GM12878 (cell line): ENCODE data around the gene RFX3. TPM values are rescaled to one million over a fixed set of nuclear protein-coding genes. Genes with fewer than 3 reads are reported as not detected.
A peak's percentile ranks its signal among the peaks of the same experiment; 100 is the strongest.

Experiments used
- ATAC-seq: fragments of 200-7000 bp; cut with Tn5 transposase; 3 replicates; pipeline ENCODE4 v1.9.1; 2020; ENCODE audit warnings: mild to moderate bottlenecking, moderate library complexity
- BruUV-seq: library from RNA; stranded (reverse); fragments of 400-500 nt; replicated peaks from 2 replicates; lab custom pipeline; 2021; lab: Mats Ljungman, UMichigan
- CTCF ChIA-PET: fragments of 300-600 bp; sonication (Branson Sonifier 250); formaldehyde crosslinking; extraction: SDS; loops from one replicate; lab custom pipeline; 2021; ENCODE audit warnings: inconsistent platforms; lab: Yijun Ruan, JAX
- POLR2A ChIA-PET: fragments of 350-600 bp; formaldehyde crosslinking; extraction: SDS; loops from one replicate; lab custom pipeline; 2021; ENCODE audit warnings: inconsistent platforms; lab: Charles Lee
- RAD21 ChIA-PET: fragments of 300-600 bp; sonication (Branson Sonifier 250); formaldehyde crosslinking; loops from one replicate; lab custom pipeline; 2023; ENCODE audit warnings: antibody characterized with exemption; ENCODE audit not compliant: unreplicated experiment; lab: Charles Lee
- SMC1A ChIA-PET: fragments of 300-600 bp; sonication (Branson Sonifier 250); formaldehyde crosslinking; loops from one replicate; lab custom pipeline; 2023; ENCODE audit not compliant: unreplicated experiment, uncharacterized antibody; lab: Charles Lee
- DNase-seq: peaks from one replicate; pipeline ENCODE4 v3.0.0-alpha.2; 2011; ENCODE audit warnings: low read depth, low spot score
- FAIRE-seq: peaks from 3 replicates; lab custom pipeline; 2011; peaks lifted over from hg19 to GRCh38; lab: Jason Lieb, UNC
- H2AFZ ChIP-seq: 2 replicates; pipeline ENCODE4 v1.6.0; 2011; ENCODE audit warnings: low read depth, low read length, control low read depth; ENCODE audit not compliant: control insufficient read depth
- H3K27ac ChIP-seq: 2 replicates; pipeline ENCODE4 v1.5.1; 2011; ENCODE audit warnings: control low read depth; ENCODE audit not compliant: control insufficient read depth, insufficient read depth
- H3K27me3 ChIP-seq, 2 experiments: replicated peaks in 1 of 2; 2 replicates each; pipeline versions ENCODE4 v1.6.0 to v1.6.1; 2011; ENCODE audit warnings: low read length in 1 of 2; ENCODE audit not compliant: control insufficient read depth in 2 of 2, insufficient read depth in 2 of 2
- H3K36me3 ChIP-seq, 2 experiments: 2 replicates each; pipeline ENCODE4 v1.5.1; 2011; ENCODE audit warnings: low read length in 1 of 2; ENCODE audit not compliant: control insufficient read depth in 2 of 2, insufficient read depth in 2 of 2
- H3K4me1 ChIP-seq: 2 replicates; pipeline ENCODE4 v1.6.1; 2011; ENCODE audit warnings: mild to moderate bottlenecking, low read length, moderate library complexity, mixed read lengths; ENCODE audit not compliant: control insufficient read depth, insufficient read depth
- H3K4me2 ChIP-seq: 2 replicates; pipeline ENCODE4 v1.6.0; 2011; ENCODE audit warnings: control low read depth; ENCODE audit not compliant: control insufficient read depth, insufficient read depth
- H3K4me3 ChIP-seq: fragments of 200-600 bp; sonication (generic); 2 replicates; pipeline ENCODE4 v1.5.1; 2016
- H3K79me2 ChIP-seq: 2 replicates; pipeline ENCODE4 v1.6.0; 2011; ENCODE audit warnings: low read length; ENCODE audit not compliant: control insufficient read depth, insufficient read depth
- H3K9ac ChIP-seq: 2 replicates; pipeline ENCODE4 v1.8.0; 2011; ENCODE audit warnings: low read length, control low read depth, mixed read lengths; ENCODE audit not compliant: control insufficient read depth, insufficient read depth
- H3K9me3 ChIP-seq: replicated peaks from 3 replicates; pipeline ENCODE4 v1.5.1; 2011; ENCODE audit warnings: mild to moderate bottlenecking, low read length; ENCODE audit not compliant: control insufficient read depth, insufficient read depth
- H4K20me1 ChIP-seq: 2 replicates; pipeline ENCODE4 v1.6.0; 2011; ENCODE audit not compliant: control insufficient read depth, insufficient read depth
- BMI1 ChIP-seq: fragments of 450-650 bp; IDR thresholded peaks from 2 replicates; pipeline ENCODE4 v1.6.1; 2016; ENCODE audit warnings: mild to moderate bottlenecking, moderate library complexity, borderline replicate concordance
- CBFB ChIP-seq: IDR thresholded peaks from 2 replicates; pipeline ENCODE4 v1.6.1; 2016; ENCODE audit warnings: antibody characterized with exemption, low read depth
- EP300 ChIP-seq, 2 experiments: fragments of 150-350 bp in 1 of 2; IDR thresholded peaks; 2 replicates each; pipeline ENCODE4 v1.6.1; 2011 to 2012; ENCODE audit warnings: low read depth in 2 of 2, low read length in 2 of 2, borderline replicate concordance in 1 of 2, improper control_type of control experiment in 1 of 2, inconsistent platforms in 1 of 2; ENCODE audit not compliant: control insufficient read depth in 1 of 2
- HDAC2 ChIP-seq: fragments of 200-600 bp; sonication (generic); IDR thresholded peaks from 2 replicates; pipeline ENCODE4 v1.6.1; 2017
- MEF2B ChIP-seq: fragments of 450-650 bp; IDR thresholded peaks from 2 replicates; pipeline ENCODE4 v1.6.1; 2018; ENCODE audit warnings: mild to moderate bottlenecking, moderate library complexity; ENCODE audit not compliant: partially characterized antibody, poor library complexity, severe bottlenecking
- NR2F1 ChIP-seq: fragments of 450-650 bp; conservative IDR thresholded peaks from 2 replicates; pipeline ENCODE4 v1.6.1; 2017; ENCODE audit warnings: mild to moderate bottlenecking
- POLR2AphosphoS5 ChIP-seq: IDR thresholded peaks from 2 replicates; pipeline ENCODE4 v1.6.1; 2011; ENCODE audit warnings: mild to moderate bottlenecking, low read length, inconsistent platforms
- POU2F2 ChIP-seq: IDR thresholded peaks from 3 replicates; pipeline ENCODE4 v1.6.1; 2011; ENCODE audit warnings: low read depth, mild to moderate bottlenecking, low read length, borderline replicate concordance
- SUPT20H ChIP-seq: IDR thresholded peaks from 2 replicates; pipeline ENCODE4 v1.6.1; 2011; ENCODE audit warnings: low read depth, mild to moderate bottlenecking, low read length, moderate library complexity, borderline replicate concordance; ENCODE audit not compliant: control insufficient read depth
- WGBS: methylation state at CpG from one replicate; pipeline ENCODE4 v1.1.6; 2016; ENCODE audit warnings: low lambda C conversion rate; ENCODE audit not compliant: insufficient replicate concordance, insufficient coverage; ENCODE audit errors: missing lambda C conversion rate; 5-methylcytosine and 5-hydroxymethylcytosine counted together
- in situ Hi-C: fragments of 300-500 bp; cut with MboI; formaldehyde crosslinking; loops from 9 replicates; pipeline ENCODE4 v1.14.3; 2018; ENCODE audit warnings: mixed read lengths
- intact Hi-C: fragments of 100-400 bp; cut with micrococcal nuclease; formaldehyde crosslinking; loops from one replicate; pipeline ENCODE4 v1.14.2; 2022; ENCODE audit not compliant: unreplicated experiment
- polyA plus RNA-seq, 11 experiments: library from polyadenylated mRNA; depleted of rRNA in 4 of 11; unstranded in 6 of 11; stranded (reverse) in 5 of 11; fragments of >200 nt; fragmentation: Nextera tagmentation in 4 of 11; fragmentation: Illumina TruSeq in 1 of 11; extraction: Ambion mirVana in 4 of 11; extraction: Trizol in 1 of 11; gene quantifications; 1 replicate in 1 of 11; 2 replicates in 10 of 11; pipeline versions ENCODE4 v1.2.1 to v1.2.3, GENCODE V29; 2011 to 2016; ENCODE audit warnings: inconsistent platforms in 2 of 11, missing spikeins in 2 of 11, low read depth in 1 of 11
- total RNA-seq, 4 experiments: library from RNA; depleted of rRNA in 3 of 4; stranded (reverse); fragments of >200 nt in 3 of 4; fragmentation: Illumina TruSeq in 1 of 4; extraction: Trizol in 1 of 4; gene quantifications; 2 replicates each; pipeline versions ENCODE4 v1.2.1 to v1.2.3, GENCODE V29; 2013 to 2021
- TF ChIP-seq, protein P1 (sequence below): IDR thresholded peaks from 2 replicates; pipeline ENCODE4 v1.6.1; 2011; ENCODE audit warnings: mild to moderate bottlenecking, low read depth, low read length, moderate library complexity; ENCODE audit not compliant: insufficient replicate concordance
- TF ChIP-seq, protein P2 (sequence below): fragments of 450-650 bp; IDR thresholded peaks from 2 replicates; pipeline ENCODE4 v1.6.1; 2017; ENCODE audit warnings: mild to moderate bottlenecking, moderate library complexity
- TF ChIP-seq, protein P3 (sequence below): IDR thresholded peaks from 2 replicates; pipeline ENCODE4 v1.6.1; 2012; ENCODE audit warnings: low read length, inconsistent platforms
- TF ChIP-seq, protein P4 (sequence below): IDR thresholded peaks from 2 replicates; pipeline ENCODE4 v1.6.1; 2011; ENCODE audit warnings: low read depth, low read length, improper control_type of control experiment, borderline replicate concordance

RFX3 gene
- total and polyA plus RNA-seq, 10 of the 15 experiments (the other 5 are each of a cell fraction or from before 2014, with no cell fraction given) = 1.2 to 26.4 (median 6.7) TPM

DNA sequence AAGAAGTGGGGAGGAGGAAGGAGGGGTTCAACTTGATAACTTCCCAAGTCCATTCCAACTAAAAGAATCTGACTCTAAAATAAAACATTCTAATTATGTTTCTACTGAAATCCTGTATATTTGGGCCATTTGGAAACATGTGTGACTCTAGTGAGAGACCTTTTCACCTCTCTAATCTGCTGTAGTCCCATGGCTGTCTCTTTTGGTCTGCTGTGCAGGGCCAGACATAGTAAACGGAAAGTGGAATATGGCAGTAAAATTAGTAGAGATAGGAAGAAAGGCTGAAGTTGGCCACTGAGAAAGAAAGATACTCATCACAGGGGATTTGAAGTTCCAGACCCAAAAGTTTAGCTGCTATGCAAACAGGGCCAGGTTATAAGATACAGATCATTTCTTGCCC, 15.9 kb downstream of the RFX3 start:
- Histone ChIP-seq H4K20me1 (no peaks in the 10 kb centered on the region), H3K36me3 (no peaks in the 10 kb centered on the region), H3K4me1 (peaks cover 13% of the 10 kb centered on the region), H3K27me3 (no peaks in the 10 kb centered on the region), H3K4me3 (no peak overlapping the region), H2AFZ (0 out of 2 replicates have a peak overlapping the region, but pooled peaks have one; percentile 10), H3K79me2 (peaks cover 45% of the 10 kb centered on the region), H3K4me2 (peak overlapping the region; percentile 63; the same call in 1 of the 2 replicates), H3K27ac (peak overlapping the region; percentile 64), H3K9ac (no peak overlapping the region), H3K9me3 (no peaks in the 10 kb centered on the region; the same call in 1 of the 3 replicates)
- no peak for ATAC-seq
- FAIRE-seq = no peak
- no peak for DNase-seq
- intact Hi-C loops (loop anchor here (2.0 to 5.0 kb wide), 3 partner anchors 31 to 268 kb away; no protein-coding TSS in a partner anchor), in situ Hi-C loops (no loop called here)
- BruUV-seq = no TSS peak
- SMC1A ChIA-PET = interaction anchor here (1.5 to 5.5 kb wide), 2 partner anchors 13 to 32 kb away, joined by 9 to 40 read pairs; no protein-coding TSS in a partner anchor
- RAD21 ChIA-PET = interaction anchor here (1.0 to 1.7 kb wide), 3 partner anchors 18 to 32 kb away, joined by 3 to 6 read pairs (median 5); no protein-coding TSS in a partner anchor
- POLR2A ChIA-PET = interaction anchor here (1.7 kb wide), 1 partner anchor 32 kb away, joined by 3 read pairs; no protein-coding TSS in a partner anchor
- WGBS = 100% methylated on average over 1 of the region's 1 CpG
- CTCF ChIA-PET = no interaction called here
- TF ChIP-seq NR2F1 = no peak
- TF ChIP-seq, protein P1, sequence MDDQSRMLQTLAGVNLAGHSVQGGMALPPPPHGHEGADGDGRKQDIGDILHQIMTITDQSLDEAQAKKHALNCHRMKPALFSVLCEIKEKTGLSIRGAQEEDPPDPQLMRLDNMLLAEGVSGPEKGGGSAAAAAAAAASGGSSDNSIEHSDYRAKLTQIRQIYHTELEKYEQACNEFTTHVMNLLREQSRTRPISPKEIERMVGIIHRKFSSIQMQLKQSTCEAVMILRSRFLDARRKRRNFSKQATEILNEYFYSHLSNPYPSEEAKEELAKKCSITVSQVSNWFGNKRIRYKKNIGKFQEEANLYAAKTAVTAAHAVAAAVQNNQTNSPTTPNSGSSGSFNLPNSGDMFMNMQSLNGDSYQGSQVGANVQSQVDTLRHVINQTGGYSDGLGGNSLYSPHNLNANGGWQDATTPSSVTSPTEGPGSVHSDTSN = no peak
- TF ChIP-seq SUPT20H = no peak
- no peak for TF ChIP-seq EP300 (IDR thresholded peaks at IDR 0.05; ENCODE audit: borderline replicate concordance in 1 of 2, control insufficient read depth in 1 of 2, low read depth in 2 of 2, low read length in 2 of 2)
- no peak for TF ChIP-seq CBFB
- TF ChIP-seq, protein P2, sequence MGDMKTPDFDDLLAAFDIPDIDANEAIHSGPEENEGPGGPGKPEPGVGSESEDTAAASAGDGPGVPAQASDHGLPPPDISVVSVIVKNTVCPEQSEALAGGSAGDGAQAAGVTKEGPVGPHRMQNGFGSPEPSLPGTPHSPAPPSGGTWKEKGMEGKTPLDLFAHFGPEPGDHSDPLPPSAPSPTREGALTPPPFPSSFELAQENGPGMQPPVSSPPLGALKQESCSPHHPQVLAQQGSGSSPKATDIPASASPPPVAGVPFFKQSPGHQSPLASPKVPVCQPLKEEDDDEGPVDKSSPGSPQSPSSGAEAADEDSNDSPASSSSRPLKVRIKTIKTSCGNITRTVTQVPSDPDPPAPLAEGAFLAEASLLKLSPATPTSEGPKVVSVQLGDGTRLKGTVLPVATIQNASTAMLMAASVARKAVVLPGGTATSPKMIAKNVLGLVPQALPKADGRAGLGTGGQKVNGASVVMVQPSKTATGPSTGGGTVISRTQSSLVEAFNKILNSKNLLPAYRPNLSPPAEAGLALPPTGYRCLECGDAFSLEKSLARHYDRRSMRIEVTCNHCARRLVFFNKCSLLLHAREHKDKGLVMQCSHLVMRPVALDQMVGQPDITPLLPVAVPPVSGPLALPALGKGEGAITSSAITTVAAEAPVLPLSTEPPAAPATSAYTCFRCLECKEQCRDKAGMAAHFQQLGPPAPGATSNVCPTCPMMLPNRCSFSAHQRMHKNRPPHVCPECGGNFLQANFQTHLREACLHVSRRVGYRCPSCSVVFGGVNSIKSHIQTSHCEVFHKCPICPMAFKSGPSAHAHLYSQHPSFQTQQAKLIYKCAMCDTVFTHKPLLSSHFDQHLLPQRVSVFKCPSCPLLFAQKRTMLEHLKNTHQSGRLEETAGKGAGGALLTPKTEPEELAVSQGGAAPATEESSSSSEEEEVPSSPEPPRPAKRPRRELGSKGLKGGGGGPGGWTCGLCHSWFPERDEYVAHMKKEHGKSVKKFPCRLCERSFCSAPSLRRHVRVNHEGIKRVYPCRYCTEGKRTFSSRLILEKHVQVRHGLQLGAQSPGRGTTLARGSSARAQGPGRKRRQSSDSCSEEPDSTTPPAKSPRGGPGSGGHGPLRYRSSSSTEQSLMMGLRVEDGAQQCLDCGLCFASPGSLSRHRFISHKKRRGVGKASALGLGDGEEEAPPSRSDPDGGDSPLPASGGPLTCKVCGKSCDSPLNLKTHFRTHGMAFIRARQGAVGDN = no peak
- TF ChIP-seq, protein P3, sequence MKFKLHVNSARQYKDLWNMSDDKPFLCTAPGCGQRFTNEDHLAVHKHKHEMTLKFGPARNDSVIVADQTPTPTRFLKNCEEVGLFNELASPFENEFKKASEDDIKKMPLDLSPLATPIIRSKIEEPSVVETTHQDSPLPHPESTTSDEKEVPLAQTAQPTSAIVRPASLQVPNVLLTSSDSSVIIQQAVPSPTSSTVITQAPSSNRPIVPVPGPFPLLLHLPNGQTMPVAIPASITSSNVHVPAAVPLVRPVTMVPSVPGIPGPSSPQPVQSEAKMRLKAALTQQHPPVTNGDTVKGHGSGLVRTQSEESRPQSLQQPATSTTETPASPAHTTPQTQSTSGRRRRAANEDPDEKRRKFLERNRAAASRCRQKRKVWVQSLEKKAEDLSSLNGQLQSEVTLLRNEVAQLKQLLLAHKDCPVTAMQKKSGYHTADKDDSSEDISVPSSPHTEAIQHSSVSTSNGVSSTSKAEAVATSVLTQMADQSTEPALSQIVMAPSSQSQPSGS = no peak
- no peak for TF ChIP-seq HDAC2
- no peak for TF ChIP-seq MEF2B
- TF ChIP-seq BMI1 = no peak
- no peak for TF ChIP-seq POLR2AphosphoS5
- TF ChIP-seq, protein P4, sequence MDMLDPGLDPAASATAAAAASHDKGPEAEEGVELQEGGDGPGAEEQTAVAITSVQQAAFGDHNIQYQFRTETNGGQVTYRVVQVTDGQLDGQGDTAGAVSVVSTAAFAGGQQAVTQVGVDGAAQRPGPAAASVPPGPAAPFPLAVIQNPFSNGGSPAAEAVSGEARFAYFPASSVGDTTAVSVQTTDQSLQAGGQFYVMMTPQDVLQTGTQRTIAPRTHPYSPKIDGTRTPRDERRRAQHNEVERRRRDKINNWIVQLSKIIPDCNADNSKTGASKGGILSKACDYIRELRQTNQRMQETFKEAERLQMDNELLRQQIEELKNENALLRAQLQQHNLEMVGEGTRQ = no peak
- no peak for TF ChIP-seq POU2F2
